Neural progenitor cell (in vitro differentiated cells): ENCODE measurements around the gene EPB41L3. TPM values are rescaled to one million over a fixed set of nuclear protein-coding genes. Genes with fewer than 3 reads are reported as not detected.

Source experiments
- DNase-seq: peaks from one replicate; pipeline ENCODE4 v3.0.0-alpha.2; 2016; ENCODE audit warnings: low spot score
- H2AFZ ChIP-seq: fragments of 200-600 bp; sonication (generic); replicated peaks from 2 replicates; pipeline ENCODE4 v1.6.1; 2016; ENCODE audit warnings: antibody characterized with exemption
- H3F3A ChIP-seq: fragments of 200-600 bp; sonication (generic); 2 replicates; pipeline ENCODE4 v1.6.1; 2016; ENCODE audit warnings: antibody characterized with exemption, low read depth
- H3K27ac ChIP-seq: fragments of 200-600 bp; sonication (generic); 2 replicates; pipeline ENCODE4 v1.5.1; 2016; ENCODE audit warnings: mild to moderate bottlenecking
- H3K27me3 ChIP-seq: fragments of 200-600 bp; sonication (generic); 2 replicates; pipeline ENCODE4 v1.6.1; 2016; ENCODE audit warnings: mild to moderate bottlenecking, moderate library complexity
- H3K36me3 ChIP-seq: fragments of 200-600 bp; sonication (generic); 2 replicates; pipeline ENCODE4 v1.5.1; 2016
- H3K4me1 ChIP-seq: fragments of 200-600 bp; sonication (generic); 2 replicates; pipeline ENCODE4 v1.6.1; 2016; ENCODE audit warnings: mixed run types
- H3K4me2 ChIP-seq: fragments of 200-600 bp; sonication (generic); 2 replicates; pipeline ENCODE4 v1.6.1; 2016
- H3K4me3 ChIP-seq: fragments of 200-600 bp; sonication (generic); 2 replicates; pipeline ENCODE4 v1.5.1; 2016
- H3K79me2 ChIP-seq: fragments of 200-600 bp; sonication (generic); 2 replicates; pipeline ENCODE4 v1.6.1; 2016; ENCODE audit warnings: low read depth
- H3K9ac ChIP-seq: fragments of 200-600 bp; sonication (generic); 2 replicates; pipeline ENCODE4 v1.6.1; 2016
- H3K9me3 ChIP-seq: fragments of 200-600 bp; sonication (generic); 2 replicates; pipeline ENCODE4 v1.5.1; 2016; ENCODE audit warnings: low read depth
- H4K20me1 ChIP-seq: fragments of 200-600 bp; sonication (generic); 2 replicates; pipeline ENCODE4 v1.6.1; 2016; ENCODE audit warnings: low read depth
- H3K27ac Mint-ChIP-seq: 3 replicates; pipeline ENCODE4 v1.8.0; 2021; ENCODE audit warnings: mixed read lengths
- H3K27me3 Mint-ChIP-seq: 2 replicates; pipeline ENCODE4 v1.8.0; 2022; ENCODE audit warnings: low read depth, mild to moderate bottlenecking, inconsistent platforms, moderate library complexity, mixed read lengths; ENCODE audit not compliant: insufficient read depth
- H3K36me3 Mint-ChIP-seq: 3 replicates; pipeline ENCODE4 v1.8.0; 2021; ENCODE audit warnings: mixed read lengths
- H3K4me1 Mint-ChIP-seq: 3 replicates; pipeline ENCODE4 v1.8.0; 2021; ENCODE audit warnings: mixed read lengths
- H3K4me3 Mint-ChIP-seq: 3 replicates; pipeline ENCODE4 v1.8.0; 2021; ENCODE audit warnings: mild to moderate bottlenecking, moderate library complexity, mixed read lengths
- H3K9me3 Mint-ChIP-seq: 3 replicates; pipeline ENCODE4 v1.8.0; 2020; ENCODE audit warnings: mixed read lengths
- EZH2 ChIP-seq: fragments of 200-600 bp; sonication (generic); IDR thresholded peaks from 2 replicates; pipeline ENCODE4 v1.6.1; 2017; ENCODE audit warnings: antibody characterized with exemption, mild to moderate bottlenecking, moderate library complexity
- EZH2phosphoT487 ChIP-seq: fragments of 200-600 bp; sonication (generic); IDR thresholded peaks from 2 replicates; pipeline ENCODE4 v1.6.1; 2017; ENCODE audit warnings: antibody characterized with exemption
- total RNA-seq: library from RNA; depleted of rRNA; stranded (reverse); fragments of >200 nt; gene quantifications from 2 replicates; pipeline ENCODE4 v1.2.3, GENCODE V29; 2015; ENCODE audit warnings: low replicate concordance
- TF ChIP-seq, protein P1 (sequence below): fragments of 200-600 bp; sonication (generic); IDR thresholded peaks from 2 replicates; pipeline ENCODE4 v1.5.1; 2017; ENCODE audit warnings: antibody characterized with exemption, mild to moderate bottlenecking

The EPB41L3 gene
- total RNA-seq, 1 donor from 2014 or later, result 8.6 TPM

DNA sequence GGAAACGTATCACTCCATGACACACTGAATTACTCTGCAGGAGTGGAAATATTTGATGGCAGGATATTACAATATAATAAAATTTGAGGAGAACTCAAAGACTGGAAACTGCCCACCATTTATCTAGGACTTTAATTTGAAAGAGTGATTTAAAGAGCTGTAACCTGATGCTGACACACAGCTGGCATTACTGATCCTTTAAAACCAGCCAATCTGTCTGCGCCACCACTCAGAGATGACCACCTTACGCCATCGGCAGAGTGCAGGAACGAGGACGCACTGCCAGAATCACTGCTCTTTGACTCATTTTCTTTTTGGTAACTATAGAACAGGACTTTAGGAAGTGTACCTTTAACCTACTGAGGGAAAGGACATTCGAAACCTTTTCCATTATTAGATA, 114.1 kb downstream of the EPB41L3 start:
- no peaks in the 10 kb centered on the region for H3K27me3 ChIP-seq
- no peaks in the 10 kb centered on the region for H3K27me3 Mint-ChIP-seq
- no peak overlapping the region for H3K27ac ChIP-seq
- no peak overlapping the region for H3K4me3 Mint-ChIP-seq
- no peaks in the 10 kb centered on the region for H3K36me3 ChIP-seq
- H3K36me3 Mint-ChIP-seq, result peaks cover 1% of the 10 kb centered on the region
- H3K4me3 ChIP-seq, result no peak overlapping the region
- no peak for DNase-seq
- H3K9me3 ChIP-seq, result no peaks in the 10 kb centered on the region
- H3K9me3 Mint-ChIP-seq, result no peaks in the 10 kb centered on the region
- no peaks in the 10 kb centered on the region for H3K79me2 ChIP-seq
- H3K4me2 ChIP-seq, result no peak overlapping the region
- no peaks in the 10 kb centered on the region for H4K20me1 ChIP-seq
- no peak overlapping the region for H2AFZ ChIP-seq
- no peak overlapping the region for H3K27ac Mint-ChIP-seq
- H3K4me1 Mint-ChIP-seq, result peaks cover 22% of the 10 kb centered on the region
- H3K4me1 ChIP-seq, result no peaks in the 10 kb centered on the region
- TF ChIP-seq, protein P1, sequence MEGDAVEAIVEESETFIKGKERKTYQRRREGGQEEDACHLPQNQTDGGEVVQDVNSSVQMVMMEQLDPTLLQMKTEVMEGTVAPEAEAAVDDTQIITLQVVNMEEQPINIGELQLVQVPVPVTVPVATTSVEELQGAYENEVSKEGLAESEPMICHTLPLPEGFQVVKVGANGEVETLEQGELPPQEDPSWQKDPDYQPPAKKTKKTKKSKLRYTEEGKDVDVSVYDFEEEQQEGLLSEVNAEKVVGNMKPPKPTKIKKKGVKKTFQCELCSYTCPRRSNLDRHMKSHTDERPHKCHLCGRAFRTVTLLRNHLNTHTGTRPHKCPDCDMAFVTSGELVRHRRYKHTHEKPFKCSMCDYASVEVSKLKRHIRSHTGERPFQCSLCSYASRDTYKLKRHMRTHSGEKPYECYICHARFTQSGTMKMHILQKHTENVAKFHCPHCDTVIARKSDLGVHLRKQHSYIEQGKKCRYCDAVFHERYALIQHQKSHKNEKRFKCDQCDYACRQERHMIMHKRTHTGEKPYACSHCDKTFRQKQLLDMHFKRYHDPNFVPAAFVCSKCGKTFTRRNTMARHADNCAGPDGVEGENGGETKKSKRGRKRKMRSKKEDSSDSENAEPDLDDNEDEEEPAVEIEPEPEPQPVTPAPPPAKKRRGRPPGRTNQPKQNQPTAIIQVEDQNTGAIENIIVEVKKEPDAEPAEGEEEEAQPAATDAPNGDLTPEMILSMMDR, result no peak
- TF ChIP-seq EZH2phosphoT487 (no peak), EZH2 (no peak)
- H3K9ac ChIP-seq, result no peak overlapping the region
- no peaks in the 10 kb centered on the region for H3F3A ChIP-seq

DNA sequence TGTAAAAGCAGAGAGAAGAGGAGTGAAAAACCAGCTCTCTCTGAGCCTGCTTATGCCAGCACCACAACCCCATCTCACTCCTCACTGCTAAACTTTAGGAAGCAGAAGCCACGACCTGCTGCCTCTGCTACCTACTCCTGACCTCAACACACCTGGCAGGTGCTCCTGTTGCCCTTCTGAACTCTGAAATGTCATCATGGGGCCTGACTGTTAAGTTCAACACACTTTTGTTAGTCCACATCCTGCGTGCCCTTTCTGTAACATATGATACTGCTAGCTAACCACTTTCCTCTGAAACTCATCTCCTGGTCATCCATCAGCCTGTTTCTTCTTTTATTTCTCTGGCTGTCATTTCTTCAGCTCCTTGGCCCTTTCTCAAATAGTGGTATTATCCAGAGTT, 118.1 kb downstream of the EPB41L3 start:
- Histone ChIP-seq H3K27me3 (no peaks in the 10 kb centered on the region), H3K27ac (no peak overlapping the region), H3K4me3 (no peak overlapping the region), H3K9ac (no peak overlapping the region), H3F3A (no peaks in the 10 kb centered on the region), H3K36me3 (no peaks in the 10 kb centered on the region), H3K4me1 (no peaks in the 10 kb centered on the region), H3K4me2 (no peak overlapping the region), H3K79me2 (no peaks in the 10 kb centered on the region), H2AFZ (no peak overlapping the region), H3K9me3 (no peaks in the 10 kb centered on the region), H4K20me1 (no peaks in the 10 kb centered on the region)
- no peak overlapping the region for H3K27ac Mint-ChIP-seq
- no peaks in the 10 kb centered on the region for H3K9me3 Mint-ChIP-seq
- no peak for TF ChIP-seq EZH2
- TF ChIP-seq, protein P1, result no peak
- no peak for TF ChIP-seq EZH2phosphoT487
- H3K4me1 Mint-ChIP-seq, result no peaks in the 10 kb centered on the region
- DNase-seq, result no peak
- no peaks in the 10 kb centered on the region for H3K27me3 Mint-ChIP-seq
- peaks cover 1% of the 10 kb centered on the region for H3K36me3 Mint-ChIP-seq
- no peak overlapping the region for H3K4me3 Mint-ChIP-seq

DNA sequence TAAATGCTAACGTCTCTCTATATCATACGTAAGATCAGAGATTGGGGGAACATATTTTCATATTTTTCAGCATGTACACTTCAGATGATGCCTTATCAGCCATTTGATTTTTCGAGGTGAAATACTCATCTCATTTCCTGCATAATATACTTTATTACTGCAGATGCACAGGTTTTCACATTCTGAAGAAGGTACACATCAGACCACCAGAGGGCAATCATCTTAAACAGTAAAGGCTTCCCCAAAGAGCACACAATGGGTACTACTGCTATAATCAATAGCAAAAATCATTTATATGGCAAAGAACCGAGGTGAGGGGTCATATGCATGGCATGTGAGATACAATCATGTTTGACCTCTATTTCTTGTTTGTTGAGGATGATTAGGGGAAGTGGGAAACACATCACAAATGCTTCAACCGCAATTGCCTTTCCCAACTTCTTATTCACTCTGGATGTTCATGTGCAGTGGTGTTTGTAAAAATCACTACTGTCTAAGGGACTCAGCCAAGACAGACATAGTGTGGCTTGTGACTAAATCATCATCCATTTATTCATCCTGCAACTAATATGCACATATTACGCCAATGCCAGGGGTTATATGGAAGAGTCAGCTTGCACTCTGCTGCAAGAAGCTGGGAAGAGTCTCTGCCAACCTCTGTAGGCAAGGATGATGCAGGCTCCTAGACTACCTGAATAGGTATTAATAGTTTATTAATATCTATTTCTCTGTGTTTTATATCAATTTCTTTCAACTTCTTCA, 118.7 kb downstream of the EPB41L3 start:
- TF ChIP-seq EZH2 (no peak), EZH2phosphoT487 (no peak)
- TF ChIP-seq, protein P1, result peak; percentile 74
- Histone ChIP-seq H3K4me1 (no peaks in the 10 kb centered on the region), H3K4me3 (no peak overlapping the region), H3F3A (no peaks in the 10 kb centered on the region), H4K20me1 (no peaks in the 10 kb centered on the region), H3K79me2 (no peaks in the 10 kb centered on the region), H3K9me3 (no peaks in the 10 kb centered on the region), H3K27ac (no peak overlapping the region), H2AFZ (no peak overlapping the region), H3K9ac (no peak overlapping the region), H3K36me3 (no peaks in the 10 kb centered on the region), H3K27me3 (no peaks in the 10 kb centered on the region), H3K4me2 (no peak overlapping the region)
- no peaks in the 10 kb centered on the region for H3K4me1 Mint-ChIP-seq
- H3K36me3 Mint-ChIP-seq, result peaks cover 1% of the 10 kb centered on the region
- no peaks in the 10 kb centered on the region for H3K9me3 Mint-ChIP-seq
- peak; percentile 66 for DNase-seq
- H3K4me3 Mint-ChIP-seq, result no peak overlapping the region
- no peak overlapping the region for H3K27ac Mint-ChIP-seq
- no peaks in the 10 kb centered on the region for H3K27me3 Mint-ChIP-seq
